Measurements from ENCODE around the gene RALA.

DNA sequence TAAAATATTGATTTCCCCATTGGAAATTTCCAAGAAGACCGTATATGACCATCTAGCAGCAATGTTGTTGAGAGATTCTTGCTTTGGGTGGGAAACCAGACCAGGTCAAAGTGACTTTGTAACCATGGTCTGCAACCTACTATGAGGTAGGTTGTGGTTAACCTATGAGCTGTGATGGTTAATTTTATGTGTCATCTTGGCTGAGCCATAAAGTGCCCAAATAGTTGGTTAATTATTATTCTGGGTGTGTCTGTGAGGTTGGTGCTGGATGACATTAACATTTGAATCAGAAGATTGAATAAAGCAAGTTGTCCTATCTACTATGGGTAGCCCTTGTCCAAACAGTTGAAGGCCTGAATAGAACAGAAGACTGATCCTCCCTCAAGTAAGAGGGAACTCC, 18.3 kb upstream of the RALA start:
- TF ChIP-seq, protein P1, sequence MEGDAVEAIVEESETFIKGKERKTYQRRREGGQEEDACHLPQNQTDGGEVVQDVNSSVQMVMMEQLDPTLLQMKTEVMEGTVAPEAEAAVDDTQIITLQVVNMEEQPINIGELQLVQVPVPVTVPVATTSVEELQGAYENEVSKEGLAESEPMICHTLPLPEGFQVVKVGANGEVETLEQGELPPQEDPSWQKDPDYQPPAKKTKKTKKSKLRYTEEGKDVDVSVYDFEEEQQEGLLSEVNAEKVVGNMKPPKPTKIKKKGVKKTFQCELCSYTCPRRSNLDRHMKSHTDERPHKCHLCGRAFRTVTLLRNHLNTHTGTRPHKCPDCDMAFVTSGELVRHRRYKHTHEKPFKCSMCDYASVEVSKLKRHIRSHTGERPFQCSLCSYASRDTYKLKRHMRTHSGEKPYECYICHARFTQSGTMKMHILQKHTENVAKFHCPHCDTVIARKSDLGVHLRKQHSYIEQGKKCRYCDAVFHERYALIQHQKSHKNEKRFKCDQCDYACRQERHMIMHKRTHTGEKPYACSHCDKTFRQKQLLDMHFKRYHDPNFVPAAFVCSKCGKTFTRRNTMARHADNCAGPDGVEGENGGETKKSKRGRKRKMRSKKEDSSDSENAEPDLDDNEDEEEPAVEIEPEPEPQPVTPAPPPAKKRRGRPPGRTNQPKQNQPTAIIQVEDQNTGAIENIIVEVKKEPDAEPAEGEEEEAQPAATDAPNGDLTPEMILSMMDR (IDR thresholded peaks at IDR 0.05): no peak
- TF ChIP-seq POLR2A (IDR thresholded peaks at IDR 0.05) (no peak), POLR2AphosphoS5 (IDR thresholded peaks at IDR 0.05) (no peak)

All from transverse colon (tissue), 4 donors.